ENCODE results near the gene FBXL3. TPM values are rescaled to one million over a fixed set of nuclear protein-coding genes. Genes with fewer than 3 reads are reported as not detected.

Gene FBXL3
- total RNA-seq, 1 donor from 2014 or later, result 27.6 TPM

DNA sequence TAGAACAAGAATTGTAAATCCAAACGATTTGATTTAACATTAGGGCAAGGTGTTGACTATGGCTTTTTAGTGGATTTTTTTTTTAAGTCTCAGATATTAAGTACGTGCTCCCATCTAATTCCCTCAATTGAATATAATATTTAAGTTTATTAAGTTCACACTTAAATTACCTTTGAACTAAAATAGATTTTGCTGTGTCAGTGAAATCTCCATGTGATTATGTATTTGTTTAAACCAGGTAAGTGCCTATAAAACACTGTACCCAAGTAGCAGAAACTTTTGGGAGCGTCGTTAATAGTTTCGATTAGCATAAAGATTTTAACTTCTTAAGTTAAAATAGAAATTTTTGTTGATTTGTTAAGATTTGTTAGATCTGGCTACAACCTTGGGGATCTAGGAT, 33.5 kb downstream of the FBXL3 start:
- DNase-seq, result no peak
- ATAC-seq (ENCODE audit: poor library complexity), result no peak
- intact Hi-C loops (cut with DNase I), result no loop called here

DNA sequence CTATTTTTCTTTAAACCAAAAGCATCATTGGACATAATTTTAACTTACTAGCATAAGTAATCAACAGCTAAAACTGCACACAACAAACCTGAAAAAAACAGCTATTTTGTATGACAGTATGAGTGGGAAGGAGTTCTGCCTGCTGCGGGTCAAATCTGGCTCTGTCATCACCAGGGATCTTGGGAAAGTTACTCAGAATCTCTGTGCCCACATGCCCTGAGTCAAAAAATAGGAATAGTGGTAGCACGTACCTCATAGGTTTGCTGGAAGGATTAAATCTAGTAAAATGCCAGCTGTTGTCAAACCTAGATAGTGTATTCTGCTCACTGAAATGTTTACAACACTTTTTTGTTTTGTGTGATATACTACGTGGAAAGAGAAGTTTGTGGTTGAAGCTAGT, 33.9 kb downstream of the FBXL3 start:
- no peak for DNase-seq
- ATAC-seq (ENCODE audit: poor library complexity), result no peak
- intact Hi-C loops (cut with DNase I), result no loop called here

GRCh38 chr13:76992548-76993001, 34.4 kb downstream of the FBXL3 start:
- peak; percentile 43 for DNase-seq
- peak; percentile 19 for ATAC-seq (ENCODE audit: poor library complexity)
- intact Hi-C loops (cut with DNase I), result no loop called here

- intact Hi-C loops (cut with DNase I), result no loop called here
- ATAC-seq (ENCODE audit: poor library complexity) (peak; percentile 99), DNase-seq (peak; percentile 96)
Measured at GRCh38 chr13:76991796-76992547, 35.0 kb downstream of the FBXL3 start, which contains the start of gene CLN5. CLN5 (plus strand) TSS chr13:76992081; CDS start chr13:76992099, 18 bp downstream.

GRCh38 chr13:76991432-76991795, 35.5 kb downstream of the FBXL3 start:
- intact Hi-C loops (cut with DNase I), result no loop called here
- ATAC-seq (ENCODE audit: poor library complexity) (peak; percentile 15), DNase-seq (peak; percentile 44)

DNA sequence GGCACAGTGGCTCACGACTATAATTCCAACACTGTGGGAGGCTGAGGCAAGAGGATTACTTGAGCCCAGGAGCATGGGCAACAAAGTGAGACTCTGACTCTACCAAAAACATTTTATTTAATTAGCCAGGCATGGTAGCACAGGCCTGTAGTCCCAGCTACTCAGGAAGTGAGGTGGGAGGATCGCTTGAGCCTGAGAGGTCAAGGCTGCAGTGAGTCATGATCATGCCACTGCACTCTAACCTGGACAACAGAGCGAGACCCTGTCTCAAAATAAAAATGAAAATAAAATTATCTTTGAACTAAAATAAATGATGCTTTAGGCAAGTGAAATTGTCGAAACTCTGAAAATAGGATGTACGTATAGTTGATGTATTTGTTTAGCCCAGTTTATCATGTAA, 43.3 kb downstream of the FBXL3 start:
- ATAC-seq (ENCODE audit: poor library complexity) (no peak), DNase-seq (no peak)
- intact Hi-C loops (cut with DNase I), result no loop called here

- no peak for ATAC-seq (ENCODE audit: poor library complexity)
- no peak for DNase-seq
- intact Hi-C loops (cut with DNase I), result no loop called here
Measured at GRCh38 chr13:76982061-76982460, 44.9 kb downstream of the FBXL3 start.

GRCh38 chr13:76980075-76980718, 46.8 kb downstream of the FBXL3 start:
- ATAC-seq (ENCODE audit: poor library complexity), result peak; percentile 99
- intact Hi-C loops (cut with DNase I), result no loop called here

GRCh38 chr13:76976929-76977328, 50.0 kb downstream of the FBXL3 start:
- ATAC-seq (ENCODE audit: poor library complexity), result no peak
- intact Hi-C loops (cut with DNase I), result no loop called here

More at GRCh38 chr13:76980075-76980718, 46.8 kb downstream of the FBXL3 start:
- peak; percentile 90 for DNase-seq

DNA sequence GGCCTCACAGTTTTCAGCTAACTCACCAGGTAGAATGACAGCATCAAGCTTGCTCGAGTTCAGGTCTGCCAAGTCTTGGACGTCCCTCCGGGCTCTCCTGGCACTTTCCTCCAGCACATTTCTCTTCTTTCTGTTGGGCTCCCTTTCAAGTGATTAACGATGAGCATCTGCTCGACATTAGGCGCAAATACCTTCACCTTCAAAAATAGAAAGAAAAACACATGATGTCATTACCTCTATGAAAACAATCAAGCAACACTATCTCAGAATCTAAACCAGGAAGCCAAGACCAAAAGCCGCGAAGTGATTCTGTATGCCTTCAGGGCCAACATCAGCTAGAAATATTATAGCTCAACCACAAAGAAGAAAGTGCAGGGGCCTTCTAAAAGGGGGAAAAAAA, 50.5 kb downstream of the FBXL3 start:
- no peak for ATAC-seq (ENCODE audit: poor library complexity)
- intact Hi-C loops (cut with DNase I), result no loop called here
- no peak for DNase-seq

More at GRCh38 chr13:76976929-76977328, 50.0 kb downstream of the FBXL3 start:
- no peak for DNase-seq

- no peak for DNase-seq
- intact Hi-C loops (cut with DNase I), result no loop called here
- no peak for ATAC-seq (ENCODE audit: poor library complexity)
Measured at GRCh38 chr13:76975863-76976262, 51.1 kb downstream of the FBXL3 start.

- ATAC-seq (ENCODE audit: poor library complexity) (no peak), DNase-seq (no peak)
- intact Hi-C loops (cut with DNase I), result no loop called here
Measured at GRCh38 chr13:76974618-76974975, 52.4 kb downstream of the FBXL3 start.

GRCh38 chr13:76973920-76974617, 52.9 kb downstream of the FBXL3 start:
- DNase-seq, result no peak
- no peak for ATAC-seq (ENCODE audit: poor library complexity)
- intact Hi-C loops (cut with DNase I), result no loop called here

GRCh38 chr13:76971851-76972829, 54.8 kb downstream of the FBXL3 start:
- ATAC-seq (ENCODE audit: poor library complexity) (no peak), DNase-seq (no peak)
- intact Hi-C loops (cut with DNase I), result no loop called here

GRCh38 chr13:76971215-76971614, 55.7 kb downstream of the FBXL3 start:
- intact Hi-C loops (cut with DNase I), result no loop called here
- ATAC-seq (ENCODE audit: poor library complexity) (no peak), DNase-seq (no peak)

DNA sequence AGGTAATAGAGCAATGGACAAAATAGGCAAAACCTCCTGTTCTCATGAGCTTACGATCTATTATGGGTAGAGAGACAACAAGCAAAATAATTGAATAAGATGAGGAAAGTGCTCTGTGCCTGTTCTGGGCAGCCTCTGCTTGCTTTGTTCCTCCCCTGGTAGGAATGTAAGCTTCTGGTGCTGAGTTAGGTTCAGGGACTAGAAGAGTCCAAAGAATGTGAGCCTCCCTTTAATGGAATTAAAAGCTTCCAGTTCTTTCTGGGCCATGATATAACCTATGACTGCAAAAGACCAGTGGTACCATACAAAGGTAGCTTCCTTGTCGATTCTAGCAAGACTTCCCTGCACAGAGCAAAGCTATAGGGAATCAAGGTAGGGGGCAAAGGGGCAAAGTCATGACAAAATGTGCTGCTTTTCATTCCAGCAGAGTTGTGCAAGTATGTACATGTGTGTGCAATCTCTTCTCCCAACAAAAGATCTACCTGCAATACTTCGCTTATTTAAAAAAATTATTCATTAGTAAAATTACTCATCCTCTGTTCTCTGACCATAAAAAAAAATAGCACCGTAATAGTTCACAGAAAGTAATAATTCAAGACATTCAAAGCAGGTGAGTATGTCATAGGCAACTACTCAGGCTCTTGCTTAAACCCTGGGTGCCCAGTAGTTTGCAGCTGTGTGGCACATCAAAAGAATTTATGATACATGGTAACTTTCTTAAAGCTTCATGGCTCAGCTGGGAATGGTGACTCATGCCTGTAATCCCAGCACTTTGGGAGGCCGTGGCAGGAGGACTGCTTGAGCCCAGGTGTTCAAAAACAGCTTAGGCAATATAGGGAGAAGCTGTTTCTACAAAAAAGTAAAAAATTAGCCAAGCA, 57.2 kb downstream of the FBXL3 start:
- intact Hi-C loops (cut with DNase I), result no loop called here
- ATAC-seq (ENCODE audit: poor library complexity) (no peak), DNase-seq (no peak)

- ATAC-seq (ENCODE audit: poor library complexity), result no peak
- no peak for DNase-seq
- intact Hi-C loops (cut with DNase I), result no loop called here
Measured at GRCh38 chr13:76968041-76968440, 58.9 kb downstream of the FBXL3 start.

GRCh38 chr13:76967031-76967430, 59.9 kb downstream of the FBXL3 start:
- DNase-seq (no peak), ATAC-seq (ENCODE audit: poor library complexity) (no peak)
- intact Hi-C loops (cut with DNase I), result no loop called here
